Measurements from ENCODE around the gene ZNF646. TPM values are rescaled to one million over a fixed set of nuclear protein-coding genes. Genes with fewer than 3 reads are reported as not detected.

The ZNF646 gene
- total RNA-seq, 1 donor from 2014 or later, result 17.2 TPM

- Mint-ChIP-seq H3K4me1 (ENCODE audit: low read depth, unreplicated experiment) (no peaks in the 10 kb centered on the region), H3K9me3 (ENCODE audit: unreplicated experiment) (no peaks in the 10 kb centered on the region), H3K36me3 (ENCODE audit: low read depth, unreplicated experiment) (peaks cover 23% of the 10 kb centered on the region), H3K27me3 (ENCODE audit: low read depth, unreplicated experiment) (no peaks in the 10 kb centered on the region), H3K4me3 (ENCODE audit: unreplicated experiment) (no peak overlapping the region), H3K27ac (ENCODE audit: unreplicated experiment) (no peak overlapping the region)
- no peak overlapping the region for H3K27ac ChIP-seq (ENCODE audit: low read depth, low read length)
- no peak for FAIRE-seq
- no peak for DNase-seq (ENCODE audit: low read depth)
- no peaks in the 10 kb centered on the region for H3K27me3 ChIP-seq (ENCODE audit: insufficient read depth, low read length)
- no peaks in the 10 kb centered on the region for H3K36me3 ChIP-seq (ENCODE audit: insufficient read depth, low read length)
- peaks cover 63% of the 10 kb centered on the region for H3K79me2 ChIP-seq (ENCODE audit: insufficient read depth, low read length)
- TF ChIP-seq, protein P1, sequence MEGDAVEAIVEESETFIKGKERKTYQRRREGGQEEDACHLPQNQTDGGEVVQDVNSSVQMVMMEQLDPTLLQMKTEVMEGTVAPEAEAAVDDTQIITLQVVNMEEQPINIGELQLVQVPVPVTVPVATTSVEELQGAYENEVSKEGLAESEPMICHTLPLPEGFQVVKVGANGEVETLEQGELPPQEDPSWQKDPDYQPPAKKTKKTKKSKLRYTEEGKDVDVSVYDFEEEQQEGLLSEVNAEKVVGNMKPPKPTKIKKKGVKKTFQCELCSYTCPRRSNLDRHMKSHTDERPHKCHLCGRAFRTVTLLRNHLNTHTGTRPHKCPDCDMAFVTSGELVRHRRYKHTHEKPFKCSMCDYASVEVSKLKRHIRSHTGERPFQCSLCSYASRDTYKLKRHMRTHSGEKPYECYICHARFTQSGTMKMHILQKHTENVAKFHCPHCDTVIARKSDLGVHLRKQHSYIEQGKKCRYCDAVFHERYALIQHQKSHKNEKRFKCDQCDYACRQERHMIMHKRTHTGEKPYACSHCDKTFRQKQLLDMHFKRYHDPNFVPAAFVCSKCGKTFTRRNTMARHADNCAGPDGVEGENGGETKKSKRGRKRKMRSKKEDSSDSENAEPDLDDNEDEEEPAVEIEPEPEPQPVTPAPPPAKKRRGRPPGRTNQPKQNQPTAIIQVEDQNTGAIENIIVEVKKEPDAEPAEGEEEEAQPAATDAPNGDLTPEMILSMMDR (IDR thresholded peaks at IDR 0.05; ENCODE audit: insufficient read depth, low read depth, low read length), result no peak
- no peak for TF ChIP-seq EZH2 (IDR thresholded peaks at IDR 0.05; ENCODE audit: insufficient read depth, low read length)
- peaks cover 7% of the 10 kb centered on the region for H3K4me1 ChIP-seq (ENCODE audit: insufficient read depth, low read length)
- H3K4me2 ChIP-seq (ENCODE audit: low read length), result no peak overlapping the region
- H3K9me3 ChIP-seq (ENCODE audit: insufficient read depth, low read depth, low read length), result no peaks in the 10 kb centered on the region
- peaks cover 76% of the 10 kb centered on the region for H4K20me1 ChIP-seq (ENCODE audit: insufficient read depth, low read length)
- H3K4me3 ChIP-seq (ENCODE audit: insufficient read depth, low read depth, low read length), result no peak overlapping the region
- H2AFZ ChIP-seq (ENCODE audit: low read depth, low read length), result no peak overlapping the region
- no peak overlapping the region for H3K9ac ChIP-seq (ENCODE audit: low read length)
Observed at GRCh38 chr16:31080756-31081419, 6.7 kb downstream of the ZNF646 start.

DNA sequence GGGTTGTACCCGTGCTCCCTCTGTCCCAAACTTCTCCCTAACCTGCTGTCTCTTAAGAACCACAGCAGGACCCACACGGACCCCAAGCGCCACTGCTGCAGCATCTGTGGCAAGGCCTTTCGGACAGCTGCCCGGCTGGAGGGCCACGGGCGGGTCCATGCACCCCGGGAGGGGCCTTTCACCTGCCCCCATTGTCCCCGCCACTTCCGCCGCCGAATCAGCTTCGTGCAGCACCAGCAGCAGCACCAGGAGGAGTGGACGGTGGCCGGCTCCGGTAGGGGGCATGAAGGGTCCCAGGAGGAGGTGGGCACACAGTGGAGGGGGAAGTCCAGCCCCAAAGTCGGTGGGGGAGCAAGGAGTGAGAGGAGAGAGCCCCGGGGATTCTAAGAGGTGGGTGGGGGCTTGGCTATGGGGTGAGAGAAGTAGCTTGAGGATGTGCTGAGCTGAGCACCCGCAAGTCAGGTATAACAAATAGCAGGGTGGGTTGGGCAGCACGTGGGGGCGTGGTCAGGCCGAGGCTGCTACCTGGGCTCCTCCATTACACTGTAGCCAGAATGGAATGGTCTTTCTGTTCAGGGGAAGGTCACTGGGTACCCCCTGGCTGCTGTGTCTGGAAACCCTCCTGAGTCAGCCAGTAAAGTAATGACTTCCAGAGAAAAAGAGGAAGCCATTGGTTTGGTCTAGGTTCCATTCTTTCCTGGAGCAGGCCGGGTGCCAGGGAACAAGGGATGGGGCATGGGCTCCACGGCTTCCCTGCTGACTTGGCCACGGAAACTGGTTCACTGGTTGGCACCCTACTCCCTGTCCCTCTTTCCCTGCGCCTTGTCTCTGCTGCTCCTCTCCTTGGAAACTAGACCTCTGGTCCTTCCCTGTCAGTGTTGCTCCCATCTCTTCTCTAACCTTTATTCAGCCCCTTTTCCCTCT, 7.5 kb downstream of the ZNF646 start:
- Histone ChIP-seq H3K9ac (ENCODE audit: low read length) (no peak overlapping the region), H3K27ac (ENCODE audit: low read depth, low read length) (no peak overlapping the region), H3K4me2 (ENCODE audit: low read length) (no peak overlapping the region), H2AFZ (ENCODE audit: low read depth, low read length) (no peak overlapping the region), H3K4me1 (ENCODE audit: insufficient read depth, low read length) (peaks cover 8% of the 10 kb centered on the region), H3K27me3 (ENCODE audit: insufficient read depth, low read length) (no peaks in the 10 kb centered on the region), H3K36me3 (ENCODE audit: insufficient read depth, low read length) (no peaks in the 10 kb centered on the region), H3K79me2 (ENCODE audit: insufficient read depth, low read length) (peaks cover 55% of the 10 kb centered on the region), H4K20me1 (ENCODE audit: insufficient read depth, low read length) (peaks cover 79% of the 10 kb centered on the region), H3K4me3 (ENCODE audit: insufficient read depth, low read depth, low read length) (no peak overlapping the region), H3K9me3 (ENCODE audit: insufficient read depth, low read depth, low read length) (no peaks in the 10 kb centered on the region)
- Mint-ChIP-seq H3K9me3 (ENCODE audit: unreplicated experiment) (no peaks in the 10 kb centered on the region), H3K27me3 (ENCODE audit: low read depth, unreplicated experiment) (no peaks in the 10 kb centered on the region), H3K36me3 (ENCODE audit: low read depth, unreplicated experiment) (peaks cover 23% of the 10 kb centered on the region), H3K4me3 (ENCODE audit: unreplicated experiment) (no peak overlapping the region), H3K4me1 (ENCODE audit: low read depth, unreplicated experiment) (no peaks in the 10 kb centered on the region), H3K27ac (ENCODE audit: unreplicated experiment) (no peak overlapping the region)
- FAIRE-seq (no peak), DNase-seq (ENCODE audit: low read depth) (no peak)
- TF ChIP-seq EZH2 (IDR thresholded peaks at IDR 0.05; ENCODE audit: insufficient read depth, low read length), result no peak
- TF ChIP-seq, protein P1 (IDR thresholded peaks at IDR 0.05; ENCODE audit: insufficient read depth, low read depth, low read length), result no peak
